Dendritic cell treated with granulocyte-macrophage colony-stimulating factor and Interleukin-4, amounts not matched to agents 40 ng/mL and 50 ng/mL, for 4 days (primary cell): ENCODE measurements around the gene RNF217.

ENCODE experiments used
- H3K27ac Mint-ChIP-seq: one replicate; pipeline ENCODE4 v1.8.0; 2022; ENCODE audit warnings: mild to moderate bottlenecking, mixed read lengths
- H3K27me3 Mint-ChIP-seq: one replicate; pipeline ENCODE4 v1.8.0; 2022; ENCODE audit warnings: mild to moderate bottlenecking, mixed read lengths
- H3K36me3 Mint-ChIP-seq: one replicate; pipeline ENCODE4 v1.8.0; 2022; ENCODE audit warnings: low read depth, mixed read lengths
- H3K4me1 Mint-ChIP-seq: one replicate; pipeline ENCODE4 v1.8.0; 2022; ENCODE audit warnings: low read depth, mixed read lengths
- H3K4me3 Mint-ChIP-seq: one replicate; pipeline ENCODE4 v1.8.0; 2022; ENCODE audit warnings: mild to moderate bottlenecking, moderate library complexity, mixed read lengths
- H3K9me3 Mint-ChIP-seq: one replicate; pipeline ENCODE4 v1.8.0; 2022; ENCODE audit warnings: mixed read lengths
- intact Hi-C: fragments of 100-400 bp; cut with micrococcal nuclease; formaldehyde crosslinking; loops from one replicate; pipeline ENCODE4 v1.15.0; 2022

Gene RNF217

DNA sequence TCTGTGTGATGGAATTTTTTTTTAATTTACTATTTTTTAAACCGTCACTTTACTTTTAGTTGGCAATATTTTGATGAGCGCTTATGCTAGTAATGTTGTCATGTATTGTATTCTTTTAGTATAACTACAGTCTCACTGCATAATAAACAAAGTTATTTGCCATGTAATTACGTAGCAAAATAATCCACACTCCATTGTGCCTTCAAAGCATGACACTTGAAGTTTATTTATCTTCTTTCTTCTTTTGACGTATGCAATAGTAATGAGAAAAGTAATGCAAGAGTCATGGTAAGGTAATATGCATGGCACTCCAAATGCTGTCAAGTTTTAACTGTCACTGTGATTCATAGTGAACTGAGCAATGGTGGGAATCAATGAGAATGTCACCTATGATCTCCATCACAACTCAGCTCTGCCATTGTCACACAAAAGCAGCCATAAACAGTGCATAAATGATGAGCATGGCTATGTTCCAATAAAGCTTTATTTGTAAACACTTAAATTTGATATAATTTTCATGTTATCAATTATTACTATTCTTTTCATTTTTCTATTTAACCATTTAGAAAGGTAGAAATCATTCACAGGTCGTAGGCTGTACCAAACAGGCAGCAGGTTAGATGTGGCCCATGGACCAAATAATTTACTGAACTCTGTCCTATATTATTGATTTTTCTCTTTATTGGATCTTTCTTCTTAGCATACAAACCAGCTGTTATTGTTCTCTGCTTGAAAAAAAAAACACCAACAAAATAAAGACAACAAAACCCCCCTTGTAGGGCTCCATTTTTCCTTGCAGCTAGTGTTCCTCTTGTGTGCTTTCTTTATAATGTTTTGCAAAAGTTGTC is 27.1 kb downstream of the RNF217 start:
- Mint-ChIP-seq H3K9me3 (no peaks in the 10 kb centered on the region), H3K27me3 (no peaks in the 10 kb centered on the region), H3K4me1 (peaks cover 23% of the 10 kb centered on the region), H3K4me3 (no peak overlapping the region), H3K27ac (no peak overlapping the region), H3K36me3 (peaks cover 12% of the 10 kb centered on the region)
- intact Hi-C loops: no loop called here

DNA sequence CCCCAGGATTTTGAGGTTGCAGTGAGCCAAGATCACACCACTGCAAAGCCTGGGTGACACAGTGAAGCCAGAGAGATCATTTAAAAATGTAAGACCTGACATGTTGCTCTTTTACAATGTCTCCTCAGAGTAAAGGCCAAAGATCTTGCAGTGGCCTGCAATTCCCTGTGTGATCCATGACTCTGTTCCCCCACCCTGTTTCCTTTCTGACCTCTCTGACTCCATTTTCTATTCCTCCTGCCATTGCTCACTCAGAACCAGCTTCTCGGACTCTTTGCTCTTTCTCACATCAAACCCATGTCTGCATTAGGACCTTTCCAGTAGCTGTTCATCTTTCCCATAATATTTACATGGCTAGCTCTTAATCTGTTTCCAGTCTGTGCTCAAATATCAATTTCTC is 28.8 kb downstream of the RNF217 start:
- Mint-ChIP-seq H3K27ac (no peak overlapping the region), H3K4me3 (no peak overlapping the region), H3K36me3 (peaks cover 12% of the 10 kb centered on the region), H3K9me3 (no peaks in the 10 kb centered on the region), H3K4me1 (peaks cover 22% of the 10 kb centered on the region), H3K27me3 (no peaks in the 10 kb centered on the region)
- intact Hi-C loops: no loop called here

DNA sequence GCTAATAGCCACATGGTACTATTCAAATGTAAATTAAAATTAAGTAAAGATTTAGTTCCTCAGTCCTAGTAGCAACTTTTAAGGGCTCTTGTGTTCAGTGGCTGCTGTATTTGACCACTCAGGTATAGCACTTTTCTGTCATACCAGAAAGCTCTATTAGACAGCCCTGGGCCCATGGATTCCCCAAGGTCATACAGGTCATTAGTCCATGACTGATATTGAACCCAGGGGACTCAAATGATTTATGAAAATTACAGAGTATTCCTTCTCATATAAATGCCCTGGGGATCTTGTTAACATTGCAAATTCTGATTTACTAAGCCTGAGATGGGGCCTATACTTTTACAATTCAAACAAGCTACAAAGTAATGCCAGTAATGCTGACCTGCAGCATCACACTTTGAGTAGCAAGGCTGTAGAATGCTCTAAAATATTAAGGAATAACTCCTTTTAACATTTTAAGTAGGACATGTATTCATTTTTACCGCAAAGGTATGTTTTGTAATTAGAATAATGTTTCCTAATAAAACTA is 29.6 kb downstream of the RNF217 start:
- peaks cover 16% of the 10 kb centered on the region for H3K4me1 Mint-ChIP-seq
- no peak overlapping the region for H3K4me3 Mint-ChIP-seq
- peaks cover 12% of the 10 kb centered on the region for H3K36me3 Mint-ChIP-seq
- H3K27ac Mint-ChIP-seq: no peak overlapping the region
- intact Hi-C loops: no loop called here
- no peaks in the 10 kb centered on the region for H3K27me3 Mint-ChIP-seq
- no peaks in the 10 kb centered on the region for H3K9me3 Mint-ChIP-seq

DNA sequence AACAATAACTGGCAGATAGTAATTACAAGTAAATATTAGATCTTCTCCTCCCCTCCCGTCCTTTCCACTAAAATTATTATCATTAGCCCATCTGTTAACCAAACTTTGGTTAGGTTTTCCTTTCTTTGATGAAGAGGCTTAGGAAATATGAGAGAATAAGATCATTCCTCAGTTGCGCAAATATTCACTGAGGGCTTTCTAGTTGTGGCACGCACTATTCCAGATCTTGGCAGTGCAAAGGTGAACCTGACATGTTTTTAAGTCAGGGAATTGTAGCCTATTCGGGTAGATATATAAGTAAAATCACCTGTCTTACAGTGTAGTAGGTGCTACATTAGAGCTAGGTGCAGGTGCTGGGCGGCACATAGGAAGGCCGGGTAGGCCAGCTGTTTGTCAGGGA is 31.1 kb downstream of the RNF217 start:
- no peak overlapping the region for H3K4me3 Mint-ChIP-seq

DNA sequence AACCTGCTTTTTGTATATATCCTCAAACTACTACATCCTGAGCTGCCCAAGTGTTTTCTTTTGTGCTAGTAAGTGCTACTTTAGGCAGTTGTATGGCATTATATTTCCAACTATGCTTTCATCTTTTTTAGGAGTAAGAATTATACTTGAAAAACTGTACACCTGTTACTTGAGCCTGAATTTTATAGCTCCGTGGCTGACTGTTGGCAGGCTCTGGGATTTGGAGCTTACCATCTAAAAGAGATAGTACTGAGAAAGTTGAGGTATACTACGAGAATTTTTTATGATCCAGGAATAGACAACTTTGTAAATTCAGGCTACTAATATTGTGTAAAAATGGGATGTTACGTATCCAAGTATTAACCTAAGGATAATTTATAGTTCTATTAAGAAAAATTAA is 32.4 kb downstream of the RNF217 start:
- Mint-ChIP-seq H3K9me3 (no peaks in the 10 kb centered on the region), H3K36me3 (peaks cover 22% of the 10 kb centered on the region), H3K27ac (no peak overlapping the region), H3K4me1 (peaks cover 14% of the 10 kb centered on the region), H3K27me3 (no peaks in the 10 kb centered on the region), H3K4me3 (no peak overlapping the region)
- intact Hi-C loops: no loop called here

More for the DNA sequence above, 31.1 kb downstream of the RNF217 start:
- intact Hi-C loops: no loop called here
- no peaks in the 10 kb centered on the region for H3K27me3 Mint-ChIP-seq
- H3K36me3 Mint-ChIP-seq: peaks cover 23% of the 10 kb centered on the region
- H3K9me3 Mint-ChIP-seq: no peaks in the 10 kb centered on the region
- no peak overlapping the region for H3K27ac Mint-ChIP-seq
- H3K4me1 Mint-ChIP-seq: peaks cover 8% of the 10 kb centered on the region

DNA sequence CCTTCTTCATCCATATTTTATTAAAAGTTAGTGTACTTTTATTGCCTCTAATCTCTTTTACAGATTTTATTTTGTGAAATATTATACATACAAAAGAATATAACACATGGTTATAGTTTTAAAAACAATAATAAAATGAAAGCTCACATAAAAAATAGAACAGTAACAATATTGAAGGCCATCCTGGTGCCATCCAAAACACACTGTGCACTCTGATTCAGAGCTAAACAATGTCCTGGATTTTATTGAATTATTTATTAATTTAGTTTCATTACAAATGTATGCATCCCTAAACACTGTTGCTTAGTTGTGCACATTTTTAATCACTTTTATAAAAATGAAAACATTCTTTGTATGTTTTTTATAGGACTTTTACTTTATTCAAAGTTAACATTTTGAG is 32.9 kb downstream of the RNF217 start:
- Mint-ChIP-seq H3K27ac (no peak overlapping the region), H3K4me3 (no peak overlapping the region), H3K36me3 (peaks cover 17% of the 10 kb centered on the region), H3K4me1 (peaks cover 14% of the 10 kb centered on the region), H3K27me3 (no peaks in the 10 kb centered on the region), H3K9me3 (no peaks in the 10 kb centered on the region)
- intact Hi-C loops: no loop called here

DNA sequence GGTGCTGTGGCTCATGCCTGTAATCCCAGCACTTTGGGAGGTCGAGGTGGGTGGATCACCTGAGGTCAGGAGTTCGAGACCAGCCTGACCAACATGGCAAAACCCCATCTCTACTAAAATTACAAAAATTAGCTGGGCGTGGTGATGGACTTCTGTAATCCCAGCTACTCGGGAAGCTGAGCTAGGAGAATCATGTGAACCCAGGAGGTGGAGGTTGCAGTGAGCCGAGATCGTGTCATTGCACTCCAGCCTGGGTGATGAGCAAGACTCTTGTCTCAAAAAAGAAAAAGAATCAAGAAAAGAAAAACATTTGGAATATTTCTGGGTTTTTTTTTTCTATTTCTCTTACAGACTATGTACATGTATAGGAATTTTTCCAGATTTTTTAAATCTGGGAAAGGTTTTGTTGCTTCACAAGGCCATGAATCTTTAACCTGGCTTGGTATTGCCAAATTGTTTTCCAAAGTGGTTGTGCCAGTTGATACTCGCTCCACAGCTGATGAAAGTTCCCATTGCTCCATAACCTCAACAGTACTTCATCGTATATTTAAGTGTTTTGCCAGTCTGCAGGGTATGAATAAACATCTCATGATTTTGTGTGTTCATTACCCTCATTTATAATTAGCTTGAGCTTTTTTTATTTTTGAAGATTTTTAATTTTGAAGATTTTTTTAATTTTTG is 33.5 kb downstream of the RNF217 start:
- no peak overlapping the region for H3K27ac Mint-ChIP-seq
- intact Hi-C loops: no loop called here

DNA sequence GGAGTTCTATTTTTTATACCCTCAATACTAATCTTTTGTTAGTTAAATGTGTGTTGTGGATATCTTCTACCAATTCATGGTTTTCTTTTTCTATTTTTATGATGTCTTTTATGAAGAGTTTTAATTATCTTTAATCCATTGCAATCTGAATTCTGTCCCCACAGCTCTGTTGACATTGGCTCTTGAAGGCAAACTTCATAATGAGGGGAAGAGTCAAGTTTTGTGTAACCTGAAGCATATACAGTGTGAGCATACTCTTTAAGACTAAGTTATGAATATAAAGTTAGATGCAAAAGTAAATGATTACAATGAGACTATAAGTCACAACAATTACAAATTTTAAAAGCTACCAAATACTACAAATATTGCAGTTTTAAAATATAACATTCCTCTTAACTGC is 34.2 kb downstream of the RNF217 start:
- Mint-ChIP-seq H3K27ac (no peak overlapping the region), H3K27me3 (no peaks in the 10 kb centered on the region), H3K9me3 (no peaks in the 10 kb centered on the region), H3K4me1 (peaks cover 14% of the 10 kb centered on the region), H3K36me3 (peaks cover 11% of the 10 kb centered on the region), H3K4me3 (no peak overlapping the region)
- intact Hi-C loops: no loop called here

More for the DNA sequence above, 33.5 kb downstream of the RNF217 start:
- Mint-ChIP-seq H3K36me3 (peaks cover 17% of the 10 kb centered on the region), H3K4me1 (peaks cover 14% of the 10 kb centered on the region), H3K4me3 (no peak overlapping the region), H3K27me3 (no peaks in the 10 kb centered on the region), H3K9me3 (no peaks in the 10 kb centered on the region)

DNA sequence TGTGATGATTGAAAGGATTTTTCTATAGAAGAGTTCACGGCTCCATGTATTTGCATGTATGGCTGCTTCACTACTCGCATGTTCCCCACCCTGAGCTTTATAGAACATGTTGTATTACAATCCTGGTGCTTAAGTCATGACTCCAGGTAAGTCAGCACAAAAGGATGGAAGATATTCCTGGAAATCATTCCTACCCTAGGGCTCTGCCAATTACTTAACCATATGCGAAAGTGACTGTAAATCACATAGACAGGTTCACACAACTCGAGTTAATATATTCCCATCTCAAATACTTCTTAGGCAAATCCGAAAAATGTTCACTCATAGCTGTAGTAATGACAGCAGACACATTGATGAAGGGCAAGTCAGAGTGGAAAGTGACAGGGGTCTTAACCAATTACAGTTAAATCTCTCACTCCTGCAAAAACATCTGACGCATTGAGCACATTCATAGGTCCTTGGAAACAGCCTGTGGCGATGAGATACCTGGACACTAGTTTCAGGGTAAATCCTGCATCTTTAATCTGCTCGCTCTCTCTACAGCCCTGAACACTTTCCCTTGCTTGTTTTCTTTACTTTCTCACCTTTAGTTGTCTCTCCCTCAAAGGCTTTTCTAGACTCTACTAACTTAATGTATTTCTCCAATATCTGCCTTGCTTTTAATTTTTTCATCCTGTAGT is 35.1 kb downstream of the RNF217 start:
- no peaks in the 10 kb centered on the region for H3K9me3 Mint-ChIP-seq
- H3K27ac Mint-ChIP-seq: no peak overlapping the region
- intact Hi-C loops: no loop called here
- H3K27me3 Mint-ChIP-seq: no peaks in the 10 kb centered on the region
- H3K4me3 Mint-ChIP-seq: no peak overlapping the region
- H3K36me3 Mint-ChIP-seq: peaks cover 11% of the 10 kb centered on the region
- H3K4me1 Mint-ChIP-seq: peaks cover 16% of the 10 kb centered on the region

DNA sequence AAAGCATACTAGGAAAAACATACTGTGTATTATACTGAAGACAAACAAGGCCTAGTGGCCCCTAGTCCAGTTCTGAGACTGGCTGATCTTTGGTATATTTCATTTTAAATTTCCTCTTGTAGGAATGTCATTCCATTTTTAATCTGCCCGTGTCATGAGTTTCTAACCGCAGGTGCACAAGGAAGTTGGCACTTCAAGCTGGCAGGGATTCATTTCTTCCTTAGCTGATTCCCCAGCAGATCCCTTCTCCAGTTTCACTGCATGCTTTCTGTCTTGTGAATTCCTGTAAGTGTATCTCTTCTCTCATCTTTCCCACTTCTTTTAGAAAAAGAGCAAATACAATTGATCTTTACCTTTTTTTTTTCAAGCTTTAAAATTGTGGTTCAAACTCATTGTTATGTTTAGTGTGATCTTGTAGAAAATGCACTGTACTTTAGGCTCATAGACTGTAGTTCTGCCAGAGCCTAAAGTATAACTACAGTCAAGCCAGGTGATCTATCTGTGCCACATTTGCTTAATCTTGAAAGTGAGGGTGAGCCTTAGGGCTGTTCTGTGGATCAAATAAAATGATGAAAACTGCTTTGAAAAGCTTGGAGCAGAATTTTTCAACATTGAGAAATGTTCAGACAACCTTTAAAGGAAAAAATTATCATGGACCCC is 37.0 kb downstream of the RNF217 start:
- H3K4me3 Mint-ChIP-seq: no peak overlapping the region
- no peak overlapping the region for H3K27ac Mint-ChIP-seq
- intact Hi-C loops: no loop called here
- no peaks in the 10 kb centered on the region for H3K27me3 Mint-ChIP-seq
- peaks cover 11% of the 10 kb centered on the region for H3K36me3 Mint-ChIP-seq
- H3K9me3 Mint-ChIP-seq: no peaks in the 10 kb centered on the region
- peaks cover 13% of the 10 kb centered on the region for H3K4me1 Mint-ChIP-seq

DNA sequence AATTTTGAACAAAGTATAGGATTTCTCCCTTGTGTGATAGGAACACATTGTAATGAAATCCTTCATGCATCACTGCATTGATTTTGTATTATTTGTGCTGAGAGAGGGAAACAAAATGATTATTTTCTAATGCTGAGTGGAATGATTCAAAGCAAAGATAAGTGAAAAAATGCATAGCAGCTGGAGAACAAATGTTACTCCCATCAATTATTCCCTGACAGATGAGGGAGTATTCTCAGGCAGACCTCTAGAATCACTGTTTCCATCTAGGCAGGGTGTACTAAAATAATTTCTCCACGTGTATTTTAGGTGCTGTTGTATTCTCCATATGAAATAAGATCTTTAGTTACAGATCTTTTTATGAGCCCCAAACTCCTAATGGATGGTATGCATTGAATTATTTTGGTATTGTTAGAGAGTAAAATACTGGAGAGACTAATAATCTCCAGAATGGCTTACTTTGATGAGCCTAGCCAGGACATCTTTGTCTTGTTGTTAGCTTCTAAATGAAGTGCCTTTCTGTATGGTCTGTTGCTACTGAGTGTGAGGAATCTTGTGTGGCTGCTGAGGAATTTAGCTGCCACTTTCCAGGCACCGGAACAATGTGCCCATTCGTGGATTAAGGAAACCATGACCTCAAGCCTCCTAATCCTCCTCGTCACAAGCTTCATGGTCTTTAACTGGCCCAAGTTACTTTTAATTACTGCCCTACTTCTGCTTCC is 39.6 kb downstream of the RNF217 start:
- Mint-ChIP-seq H3K36me3 (peaks cover 17% of the 10 kb centered on the region), H3K27ac (no peak overlapping the region), H3K4me3 (no peak overlapping the region), H3K9me3 (no peaks in the 10 kb centered on the region), H3K4me1 (peaks cover 14% of the 10 kb centered on the region), H3K27me3 (no peaks in the 10 kb centered on the region)
- intact Hi-C loops: no loop called here

DNA sequence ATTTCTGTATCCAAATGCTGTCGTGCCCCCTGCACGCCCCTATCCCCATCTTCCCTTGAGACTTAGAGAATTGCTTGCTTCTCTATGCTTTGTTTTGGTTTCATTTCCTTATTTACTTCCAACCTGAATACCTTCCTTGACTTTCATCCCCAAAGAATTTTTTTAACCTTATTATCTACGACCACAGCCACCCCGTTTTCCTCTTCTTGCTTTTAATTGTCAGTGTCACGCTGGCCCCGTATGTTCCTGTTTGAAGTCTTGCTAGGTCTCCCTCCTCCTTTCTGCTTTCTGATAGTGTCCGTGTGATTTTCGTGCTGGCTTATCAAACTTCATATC is 40.1 kb downstream of the RNF217 start:
- Mint-ChIP-seq H3K9me3 (no peaks in the 10 kb centered on the region), H3K4me1 (peaks cover 19% of the 10 kb centered on the region), H3K27me3 (no peaks in the 10 kb centered on the region), H3K27ac (no peak overlapping the region), H3K4me3 (no peak overlapping the region), H3K36me3 (peaks cover 16% of the 10 kb centered on the region)
- intact Hi-C loops: no loop called here

DNA sequence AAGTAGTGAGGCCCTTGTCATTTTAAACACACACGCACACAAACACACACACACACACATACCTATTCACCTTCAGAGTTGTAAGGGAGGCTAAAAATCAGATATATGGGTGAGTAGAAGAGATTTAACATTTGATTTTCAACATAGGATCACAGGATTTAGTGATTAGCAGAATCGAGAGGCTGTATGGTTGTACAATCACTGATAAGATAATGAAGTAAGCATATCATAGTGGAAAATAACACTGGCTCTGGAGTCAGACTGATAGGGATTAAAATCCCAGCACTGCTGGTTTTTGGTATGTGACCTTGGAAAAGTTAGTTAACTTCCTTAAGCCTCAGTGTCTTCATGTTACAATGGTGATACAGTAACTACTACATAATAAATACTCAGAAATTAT is 40.8 kb downstream of the RNF217 start:
- H3K27me3 Mint-ChIP-seq: no peaks in the 10 kb centered on the region
- H3K4me3 Mint-ChIP-seq: no peak overlapping the region
- intact Hi-C loops: no loop called here
- H3K9me3 Mint-ChIP-seq: no peaks in the 10 kb centered on the region
- peaks cover 19% of the 10 kb centered on the region for H3K4me1 Mint-ChIP-seq
- H3K36me3 Mint-ChIP-seq: peaks cover 9% of the 10 kb centered on the region
- H3K27ac Mint-ChIP-seq: no peak overlapping the region
